Aorta (tissue), 5 donors: ENCODE data around the gene PICK1. TPM values are rescaled to one million over a fixed set of nuclear protein-coding genes. Genes with fewer than 3 reads are reported as not detected.
A peak's percentile ranks its signal among the peaks of the same experiment; 100 is the strongest.

Experiments used
- ATAC-seq: fragments of 200-7000 bp; cut with Tn5 transposase; one replicate; pipeline ENCODE4 v1.9.1; 2022; ENCODE audit warnings: moderate library complexity; ENCODE audit not compliant: low FRiP score
- DNase-seq, 2 donors: peaks; one replicate each; pipeline ENCODE4 v3.0.0-alpha.2; 2020
- H3K27ac ChIP-seq, 2 donors: one replicate each; pipeline ENCODE4 v1.5.1; 2013; ENCODE audit warnings: low read length in 2 of 2, mild to moderate bottlenecking in 2 of 2, moderate library complexity in 2 of 2, control low read depth in 1 of 2, inconsistent platforms in 1 of 2, low read depth in 1 of 2
- H3K27me3 ChIP-seq, 2 donors: one replicate each; pipeline ENCODE4 v1.6.1; 2013; ENCODE audit warnings: control low read depth in 1 of 2, low read length in 1 of 2, mild to moderate bottlenecking in 1 of 2, moderate library complexity in 1 of 2; ENCODE audit not compliant: insufficient read depth in 2 of 2, control insufficient read depth in 1 of 2
- H3K36me3 ChIP-seq, 2 donors: one replicate each; pipeline ENCODE4 v1.6.1; 2013; ENCODE audit warnings: control low read depth in 1 of 2, low read length in 1 of 2, mild to moderate bottlenecking in 1 of 2; ENCODE audit not compliant: insufficient read depth in 2 of 2, control insufficient read depth in 1 of 2
- H3K4me1 ChIP-seq, 2 donors: one replicate each; pipeline ENCODE4 v1.6.1; 2013; ENCODE audit warnings: low read length in 2 of 2, control low read depth in 1 of 2, mild to moderate bottlenecking in 1 of 2, moderate library complexity in 1 of 2; ENCODE audit not compliant: insufficient read depth in 2 of 2, control insufficient read depth in 1 of 2
- H3K4me3 ChIP-seq, 2 donors: one replicate each; pipeline ENCODE4 v1.5.1; 2013; ENCODE audit warnings: low read length in 2 of 2, control low read depth in 1 of 2, mild to moderate bottlenecking in 1 of 2
- H3K9me3 ChIP-seq: one replicate; pipeline ENCODE4 v1.6.1; 2013; ENCODE audit warnings: mild to moderate bottlenecking, low read length; ENCODE audit not compliant: control insufficient read depth
- WGBS, 2 donors: extraction: QIAGEN DNeasy Blood & Tissue Kit; methylation state at CpG; one replicate each; pipeline ENCODE4 v1.1.7; 2013; 5-methylcytosine and 5-hydroxymethylcytosine counted together
- intact Hi-C, 2 donors: fragments of 100-400 bp; cut with DNase I; formaldehyde crosslinking; loops; one replicate each; pipeline versions ENCODE4 v1.14.2 to v1.15.0; 2022
- polyA plus RNA-seq, 2 donors: library from polyadenylated mRNA; stranded (reverse); fragments of 200-250 nt; gene quantifications; one replicate each; pipeline ENCODE4 v1.2.3, GENCODE V29; 2013
- total RNA-seq, 2 donors: library from RNA; stranded (reverse); fragmentation: NEBNext Ultra II Directional; extraction: Animal tissue kit (Norgen Biotek cat#: 25700); gene quantifications; one replicate each; pipeline ENCODE4 v1.2.1, GENCODE V29; 2021
- donor health status: healthy with polysubstance abuse.
- donor health status: Bipolar disorder and iron deficiency.
- donor health status: DM: no; HTN: no; CAD: no.
- donor health status: DM: no; HTN: no; CAD: no.
- donor health status: DM: yes; HTN: yes; CAD: no.

The PICK1 gene
- total and polyA plus RNA-seq, 4 donors, result 9.5 to 46.2 (median 25.7) TPM

- DNase-seq (peak; percentile 35 to 67), ATAC-seq (no peak)
- H3K4me3 ChIP-seq, result no peak overlapping the region
- intact Hi-C loops, result no loop called here
- H3K9me3 ChIP-seq, result no peaks in the 10 kb centered on the region
- no peaks in the 10 kb centered on the region for H3K27me3 ChIP-seq
- no peaks in the 10 kb centered on the region for H3K4me1 ChIP-seq
- H3K27ac ChIP-seq, result no peak overlapping the region
- 87 to 89% methylated on average over 22 to 25 of the region's 25 CpGs for WGBS, 2 donors
- no peaks in the 10 kb centered on the region for H3K36me3 ChIP-seq
Measured at GRCh38 chr22:38086001-38086845, 29.0 kb downstream of the PICK1 start.

GRCh38 chr22:38086942-38087341 lies 29.7 kb downstream of the PICK1 start:
- Histone ChIP-seq H3K27ac (no peak overlapping the region), H3K27me3 (no peaks in the 10 kb centered on the region), H3K36me3 (no peaks in the 10 kb centered on the region), H3K4me3 (no peak overlapping the region), H3K4me1 (no peaks in the 10 kb centered on the region), H3K9me3 (no peaks in the 10 kb centered on the region)
- DNase-seq, result no peak
- intact Hi-C loops, result no loop called here
- 84 to 91% methylated on average over 13 of the region's 13 CpGs for WGBS, 2 donors
- ATAC-seq, result no peak

- 90 to 94% methylated on average over 12 of the region's 12 CpGs for WGBS, 2 donors
- H3K27ac ChIP-seq, result no peak overlapping the region
- H3K9me3 ChIP-seq, result no peaks in the 10 kb centered on the region
- DNase-seq (no peak), ATAC-seq (no peak)
- no peaks in the 10 kb centered on the region for H3K4me1 ChIP-seq
- no peaks in the 10 kb centered on the region for H3K27me3 ChIP-seq
- no peak overlapping the region for H3K4me3 ChIP-seq
- intact Hi-C loops, result no loop called here
- H3K36me3 ChIP-seq, result no peaks in the 10 kb centered on the region
Measured at GRCh38 chr22:38087855-38088254, 30.7 kb downstream of the PICK1 start.

- no peaks in the 10 kb centered on the region for H3K9me3 ChIP-seq
- H3K27ac ChIP-seq, result no peak overlapping the region
- no peaks in the 10 kb centered on the region for H3K36me3 ChIP-seq
- intact Hi-C loops, result no loop called here
- DNase-seq (no peak), ATAC-seq (peak; percentile 16)
- no peaks in the 10 kb centered on the region for H3K4me1 ChIP-seq
- no peak overlapping the region for H3K4me3 ChIP-seq
- H3K27me3 ChIP-seq, result no peaks in the 10 kb centered on the region
- WGBS, 2 donors, result 14 to 15% methylated on average over 57 to 85 of the region's 85 CpGs
Measured at GRCh38 chr22:38088629-38089473, 31.6 kb downstream of the PICK1 start.

- no peak overlapping the region for H3K27ac ChIP-seq
- no peaks in the 10 kb centered on the region for H3K9me3 ChIP-seq
- no peaks in the 10 kb centered on the region for H3K4me1 ChIP-seq
- no peak for ATAC-seq
- intact Hi-C loops, result no loop called here
- no peaks in the 10 kb centered on the region for H3K36me3 ChIP-seq
- no peak for DNase-seq
- no peaks in the 10 kb centered on the region for H3K27me3 ChIP-seq
- H3K4me3 ChIP-seq, result no peak overlapping the region
- WGBS, 2 donors, result 24 to 26% methylated on average over 21 to 34 of the region's 34 CpGs
Measured at GRCh38 chr22:38089474-38089851, 32.3 kb downstream of the PICK1 start.

GRCh38 chr22:38097058-38097457 lies 39.9 kb downstream of the PICK1 start:
- no peak for ATAC-seq
- Histone ChIP-seq H3K4me1 (no peaks in the 10 kb centered on the region), H3K27me3 (no peaks in the 10 kb centered on the region), H3K27ac (no peak overlapping the region), H3K36me3 (no peaks in the 10 kb centered on the region), H3K4me3 (no peak overlapping the region), H3K9me3 (no peaks in the 10 kb centered on the region)
- 78 to 86% methylated on average over 13 to 15 of the region's 15 CpGs for WGBS, 2 donors
- intact Hi-C loops, result no loop called here
- DNase-seq, result peak; percentile 29 to 49

- DNase-seq (peak; percentile 40 to 77), ATAC-seq (peak; percentile 37)
- H3K27me3 ChIP-seq, result no peaks in the 10 kb centered on the region
- H3K9me3 ChIP-seq, result no peaks in the 10 kb centered on the region
- no peak overlapping the region for H3K27ac ChIP-seq
- no peaks in the 10 kb centered on the region for H3K4me1 ChIP-seq
- no peaks in the 10 kb centered on the region for H3K36me3 ChIP-seq
- intact Hi-C loops, result no loop called here
- 37 to 41% methylated on average over 30 of the region's 32 CpGs for WGBS, 2 donors
- no peak overlapping the region for H3K4me3 ChIP-seq
Measured at GRCh38 chr22:38097557-38098409, 40.6 kb downstream of the PICK1 start.

DNA sequence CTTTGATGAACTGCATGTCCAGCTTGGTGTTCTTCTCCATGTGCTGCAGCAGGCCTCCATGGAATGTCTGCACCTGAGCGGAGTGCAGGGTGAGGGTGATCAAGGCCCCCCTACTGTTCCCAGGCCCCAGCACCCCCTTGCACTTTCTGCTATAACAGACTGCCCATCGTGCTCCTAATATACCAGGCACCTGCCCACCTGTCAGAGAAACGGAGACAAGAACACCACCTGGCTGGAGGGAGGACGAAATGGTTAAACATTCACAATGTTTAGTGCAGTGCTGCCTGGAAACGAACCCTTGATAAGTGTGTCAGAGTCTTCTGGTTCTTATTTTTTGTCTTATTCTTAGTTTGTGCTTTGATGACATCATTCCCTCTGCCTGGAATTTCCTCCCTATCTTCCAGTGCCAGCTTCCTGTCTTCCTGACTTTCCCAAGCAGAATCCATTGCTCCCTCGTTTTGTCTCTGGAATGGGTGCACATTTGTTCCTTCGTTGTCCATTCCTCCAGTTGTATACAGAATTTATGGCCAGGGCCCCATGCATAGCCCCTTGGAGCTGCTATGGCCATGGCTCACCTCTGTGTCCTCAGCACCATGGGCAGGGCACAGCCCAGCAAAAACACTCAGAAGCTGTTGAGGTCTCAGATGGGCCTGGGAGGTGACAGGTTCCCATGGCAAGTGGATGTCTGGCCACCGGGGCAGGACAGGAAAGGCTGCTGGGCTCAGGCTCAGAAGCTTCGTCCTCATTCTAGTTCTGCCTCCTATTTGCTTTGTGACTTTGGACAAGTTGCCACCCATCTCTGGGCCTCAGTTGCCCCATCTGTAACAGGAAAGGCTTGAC lies 41.4 kb downstream of the PICK1 start:
- DNase-seq (peak; percentile 32 to 63), ATAC-seq (no peak)
- H3K4me3 ChIP-seq, result no peak overlapping the region
- H3K4me1 ChIP-seq, result no peaks in the 10 kb centered on the region
- no peaks in the 10 kb centered on the region for H3K9me3 ChIP-seq
- intact Hi-C loops, result no loop called here
- H3K27me3 ChIP-seq, result no peaks in the 10 kb centered on the region
- 36% methylated on average over 9 of the region's 9 CpGs for WGBS, 2 donors
- H3K27ac ChIP-seq, result peak overlapping the region in 1 of 2 donors; percentile 11
- no peaks in the 10 kb centered on the region for H3K36me3 ChIP-seq
